ENCODE measurements around the gene EXOSC10.

GRCh38 chr1:11059155-11059967 is 40.3 kb downstream of the EXOSC10 start:
- TF ChIP-seq EZH2 (IDR thresholded peaks at IDR 0.05; ENCODE audit: borderline replicate concordance): no peak
- TF ChIP-seq, protein P1, sequence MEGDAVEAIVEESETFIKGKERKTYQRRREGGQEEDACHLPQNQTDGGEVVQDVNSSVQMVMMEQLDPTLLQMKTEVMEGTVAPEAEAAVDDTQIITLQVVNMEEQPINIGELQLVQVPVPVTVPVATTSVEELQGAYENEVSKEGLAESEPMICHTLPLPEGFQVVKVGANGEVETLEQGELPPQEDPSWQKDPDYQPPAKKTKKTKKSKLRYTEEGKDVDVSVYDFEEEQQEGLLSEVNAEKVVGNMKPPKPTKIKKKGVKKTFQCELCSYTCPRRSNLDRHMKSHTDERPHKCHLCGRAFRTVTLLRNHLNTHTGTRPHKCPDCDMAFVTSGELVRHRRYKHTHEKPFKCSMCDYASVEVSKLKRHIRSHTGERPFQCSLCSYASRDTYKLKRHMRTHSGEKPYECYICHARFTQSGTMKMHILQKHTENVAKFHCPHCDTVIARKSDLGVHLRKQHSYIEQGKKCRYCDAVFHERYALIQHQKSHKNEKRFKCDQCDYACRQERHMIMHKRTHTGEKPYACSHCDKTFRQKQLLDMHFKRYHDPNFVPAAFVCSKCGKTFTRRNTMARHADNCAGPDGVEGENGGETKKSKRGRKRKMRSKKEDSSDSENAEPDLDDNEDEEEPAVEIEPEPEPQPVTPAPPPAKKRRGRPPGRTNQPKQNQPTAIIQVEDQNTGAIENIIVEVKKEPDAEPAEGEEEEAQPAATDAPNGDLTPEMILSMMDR (IDR thresholded peaks at IDR 0.05; ENCODE audit: poor library complexity): peak; percentile 19

Data from hepatocyte (in vitro differentiated cells).